ENCODE data around the gene RPS6KA2. TPM values are rescaled to one million over a fixed set of nuclear protein-coding genes. Genes with fewer than 3 reads are reported as not detected.
A peak's percentile ranks its signal among the peaks of the same experiment; 100 is the strongest.
"Not testable (repeated sequence)": the region's sequence is repeated elsewhere in the genome, so short reads cannot be mapped to it uniquely, and the experiment has no call there.

The RPS6KA2 gene
- total RNA-seq, 1 donor, result 4.6 TPM

DNA sequence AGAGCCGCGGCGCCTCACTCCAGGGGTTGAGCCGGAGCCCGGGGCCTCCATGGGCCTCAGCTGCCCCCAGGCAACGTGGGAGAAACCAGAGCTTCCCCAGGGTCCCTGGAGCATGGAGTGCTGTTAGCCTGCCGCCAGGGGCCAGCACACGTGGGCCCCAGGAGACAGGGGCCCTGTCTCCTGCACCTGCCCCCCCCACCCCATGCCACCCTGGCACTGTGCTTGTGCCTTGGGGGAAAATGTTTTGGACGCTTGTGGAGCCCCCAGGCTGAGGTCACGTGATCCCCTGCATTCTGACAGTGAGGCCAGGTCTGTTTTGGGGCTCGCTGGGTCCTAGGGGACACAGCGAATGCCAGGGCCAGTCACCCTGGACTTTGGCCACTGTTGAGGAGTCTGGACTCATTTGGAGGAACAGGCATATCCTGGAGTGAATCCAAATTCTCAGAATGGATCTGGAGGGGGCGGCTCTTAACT lies 214.1 kb downstream of the RPS6KA2 start:
- no peak for DNase-seq (ENCODE audit: low read depth in 2 of 3, low spot score in 2 of 3)

DNA sequence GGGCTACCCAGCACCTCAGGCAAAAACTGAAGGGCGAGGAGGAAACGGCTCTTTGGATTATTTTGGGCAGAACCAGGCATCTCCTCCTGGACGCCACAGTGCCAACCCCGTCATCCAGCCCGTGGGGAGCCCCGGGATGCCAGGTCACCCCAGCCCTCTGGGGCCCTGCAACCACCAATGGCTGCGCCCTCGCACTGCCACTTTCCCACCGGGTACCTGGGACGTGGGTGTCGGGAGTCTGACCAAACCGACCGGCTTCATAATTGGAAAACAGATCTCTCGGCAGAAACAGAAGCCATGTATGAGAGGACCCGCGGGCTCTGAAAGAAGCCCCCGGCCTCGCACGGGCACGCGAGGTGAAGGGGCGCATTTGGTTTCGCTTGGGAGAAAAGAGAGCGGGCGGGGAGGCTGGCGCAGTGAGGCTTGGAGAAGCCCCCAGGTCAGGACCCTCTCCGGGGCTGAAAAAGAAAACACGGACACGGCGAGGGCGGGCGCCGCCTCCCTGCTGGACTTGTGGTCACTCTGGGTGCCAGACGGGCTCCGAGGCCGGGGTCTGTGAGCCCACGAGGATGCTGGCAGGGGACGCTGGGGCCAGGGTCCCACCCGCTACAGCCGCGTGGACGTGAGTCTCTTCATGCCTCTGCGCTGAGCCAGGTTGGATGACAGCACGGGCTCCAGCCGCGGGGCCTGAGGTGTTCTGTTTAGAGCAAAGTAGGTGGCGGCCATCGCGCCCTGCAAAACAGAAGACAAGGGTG lies 214.7 kb downstream of the RPS6KA2 start:
- DNase-seq (ENCODE audit: low read depth in 2 of 3, low spot score in 2 of 3), result no peak

DNA sequence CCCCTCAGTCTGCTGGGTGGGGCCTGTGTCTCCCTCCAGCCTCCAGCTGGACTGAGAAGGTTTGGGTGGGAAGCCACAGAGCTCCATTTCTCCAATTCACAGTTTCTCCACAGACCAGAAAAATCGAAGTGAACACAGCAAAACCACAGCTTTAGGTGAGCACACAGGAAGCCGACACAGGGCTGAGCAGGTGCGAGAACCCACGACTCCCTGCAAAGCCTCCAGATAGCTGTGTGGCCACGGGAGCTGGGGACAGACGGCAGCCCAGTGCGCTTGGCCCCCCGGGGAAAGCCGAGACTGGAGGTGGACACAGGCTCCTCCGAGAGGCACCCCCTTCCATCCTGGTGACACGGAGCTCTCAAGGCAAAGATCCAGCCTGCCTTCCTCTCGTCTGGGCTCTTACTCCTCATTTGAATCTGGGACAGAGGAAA lies 215.3 kb downstream of the RPS6KA2 start:
- DNase-seq (ENCODE audit: low read depth in 2 of 3, low spot score in 2 of 3), result no peak

DNA sequence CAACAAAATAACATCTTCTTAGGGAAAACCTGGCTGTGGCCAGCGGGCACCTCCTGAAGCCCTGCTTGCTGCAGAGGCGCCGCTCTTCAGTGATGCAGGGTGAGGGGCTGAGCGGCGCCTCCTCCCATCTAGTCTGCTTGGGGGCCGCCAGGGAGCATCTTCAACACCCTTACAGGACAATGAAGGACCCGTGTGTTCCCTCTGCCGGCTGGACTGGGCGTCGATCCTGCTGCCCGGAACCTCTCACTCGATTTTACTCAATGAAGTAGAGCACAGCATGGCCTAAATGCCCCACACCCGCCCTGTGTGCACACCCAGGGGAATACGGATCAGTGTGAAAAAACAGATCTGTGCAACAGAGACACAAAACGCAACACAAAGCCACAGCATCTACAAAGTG lies 215.8 kb downstream of the RPS6KA2 start:
- DNase-seq (ENCODE audit: low read depth in 2 of 3, low spot score in 2 of 3), result no peak

DNA sequence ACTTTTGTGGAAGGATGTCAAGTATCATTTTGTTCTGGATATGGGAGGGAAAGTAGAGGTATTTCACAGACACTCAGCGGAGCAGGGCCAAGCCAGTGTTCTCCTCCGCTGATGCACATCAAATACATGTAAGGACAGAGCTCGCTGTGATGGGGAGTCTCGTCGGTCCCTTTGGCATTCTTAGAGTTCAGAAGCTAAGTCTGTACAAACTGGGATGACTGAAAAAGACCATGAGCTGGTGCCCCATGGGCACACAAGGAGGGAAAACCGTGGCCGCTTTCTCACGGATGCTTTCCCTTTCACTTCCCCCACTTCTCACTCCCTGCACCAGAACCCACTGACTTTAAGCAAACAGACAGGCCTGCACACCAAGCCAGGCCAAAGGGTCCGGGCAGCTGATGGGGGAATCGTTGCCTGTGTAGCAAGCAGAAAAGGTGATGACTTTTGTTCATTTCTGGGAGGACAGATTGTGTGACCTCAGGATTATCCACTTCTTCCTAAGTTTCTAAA lies 216.6 kb downstream of the RPS6KA2 start:
- no peak for DNase-seq (ENCODE audit: low read depth in 2 of 3, low spot score in 2 of 3)

DNA sequence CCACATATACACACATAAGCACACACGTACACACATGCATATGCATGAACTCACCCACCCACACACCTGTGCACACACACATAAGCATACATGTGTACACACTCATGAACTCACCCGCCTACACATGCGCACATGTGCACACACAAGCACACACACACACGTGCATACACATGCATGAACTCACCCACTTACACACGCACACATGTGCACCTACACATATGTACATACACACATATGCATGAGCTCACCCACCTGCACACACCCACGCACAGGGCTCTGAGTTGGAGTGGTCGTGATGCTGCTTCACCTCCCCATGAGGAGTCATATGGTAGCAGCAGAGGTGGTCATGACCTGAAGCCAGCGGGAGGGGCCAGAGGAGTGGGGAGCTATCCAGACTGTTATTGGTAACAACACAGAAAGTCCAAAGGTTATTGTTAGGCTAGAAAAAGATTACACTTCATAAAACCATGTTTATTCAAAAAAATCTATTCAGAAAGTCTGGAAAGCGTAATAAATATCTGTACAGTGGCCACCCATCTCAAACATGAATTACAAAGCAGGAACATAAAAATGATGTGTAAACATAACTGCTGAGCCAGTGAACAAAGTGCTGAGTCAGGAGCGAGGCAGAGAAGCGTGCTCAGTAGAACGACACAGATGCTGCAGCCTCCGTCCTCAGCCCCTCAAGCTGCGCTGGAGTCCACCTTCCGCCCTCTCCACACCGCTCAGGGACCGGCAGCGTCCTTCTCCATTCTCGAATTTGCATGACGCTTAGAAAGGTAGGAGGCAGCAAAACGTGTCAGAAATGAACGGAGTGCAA lies 217.9 kb downstream of the RPS6KA2 start:
- DNase-seq (ENCODE audit: low read depth in 2 of 3, low spot score in 2 of 3), result peak in 2 of 3 donors; percentile 26 to 53

DNA sequence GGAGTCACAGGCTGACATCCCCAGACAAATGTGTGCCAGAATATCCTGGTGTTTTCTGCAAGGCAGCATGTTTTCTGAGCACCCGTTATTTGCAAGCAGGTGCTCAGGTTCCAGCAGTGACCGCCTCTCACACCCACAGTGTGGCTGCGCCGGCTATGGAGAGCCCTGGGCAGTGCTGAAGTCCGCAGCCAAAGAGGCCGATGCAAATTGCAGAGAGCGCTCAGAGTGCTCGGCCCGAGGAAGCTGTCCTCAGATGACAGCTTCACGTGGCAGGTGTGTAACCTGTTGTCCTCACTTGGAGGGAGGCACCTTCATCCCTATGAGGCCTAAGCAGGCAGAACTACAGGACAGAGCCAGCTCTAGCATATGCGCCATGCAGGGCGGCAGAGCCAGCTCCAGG lies 220.9 kb downstream of the RPS6KA2 start:
- DNase-seq (ENCODE audit: low read depth in 2 of 3, low spot score in 2 of 3), result no peak

DNA sequence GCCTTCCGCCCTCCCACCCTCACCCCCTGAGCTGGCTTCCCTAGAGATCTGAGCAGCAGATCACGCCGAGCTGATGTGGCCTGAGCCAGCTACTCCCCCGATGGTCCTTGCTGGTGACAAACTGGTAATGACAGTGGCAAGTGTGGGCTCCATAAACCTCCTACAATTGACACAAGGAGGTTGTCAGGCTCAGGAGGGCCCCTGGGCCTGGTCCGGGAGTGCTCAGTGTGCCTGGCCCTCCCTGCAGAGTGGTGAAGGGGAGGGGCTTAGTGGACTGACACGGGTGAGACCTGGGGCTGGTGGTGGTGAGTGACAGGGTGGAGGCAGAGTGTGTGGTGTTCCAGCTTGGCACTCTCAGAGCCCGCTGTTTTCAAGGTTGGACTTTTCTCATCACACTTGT lies 221.7 kb downstream of the RPS6KA2 start:
- no peak for DNase-seq (ENCODE audit: low read depth in 2 of 3, low spot score in 2 of 3)

DNA sequence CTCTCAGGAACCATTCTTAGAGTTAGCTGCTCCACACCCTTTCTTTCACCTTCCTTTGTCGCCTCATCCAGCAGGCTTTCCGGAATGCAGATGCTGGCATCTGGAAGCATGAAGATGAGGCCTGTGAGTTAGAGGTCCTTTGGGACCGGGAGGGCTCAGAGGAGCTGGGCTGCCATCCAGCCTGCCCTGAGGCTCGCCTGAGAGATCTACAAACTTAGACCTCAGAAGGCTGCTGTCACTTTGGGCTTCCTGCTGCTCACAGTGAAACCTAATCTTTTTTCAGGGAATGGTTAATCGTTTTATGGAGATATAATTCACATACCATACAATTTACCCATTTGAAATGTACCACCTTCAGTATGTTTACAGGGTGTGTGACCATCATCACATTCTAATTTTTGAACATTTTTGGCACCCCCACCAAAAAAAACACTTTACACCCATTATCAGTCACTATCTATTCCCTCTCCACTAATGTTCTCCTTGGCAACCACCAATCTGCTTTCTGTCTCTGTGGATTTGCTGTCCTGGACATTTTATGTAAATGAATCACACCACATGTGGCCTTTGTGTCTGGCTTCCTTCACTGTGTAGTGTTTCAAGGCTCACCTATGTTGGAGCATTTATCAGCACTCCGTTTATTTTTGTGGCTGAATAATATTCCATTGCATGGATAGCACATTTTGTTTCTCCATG lies 224.3 kb downstream of the RPS6KA2 start:
- DNase-seq (ENCODE audit: low read depth in 2 of 3, low spot score in 2 of 3), result no peak

DNA sequence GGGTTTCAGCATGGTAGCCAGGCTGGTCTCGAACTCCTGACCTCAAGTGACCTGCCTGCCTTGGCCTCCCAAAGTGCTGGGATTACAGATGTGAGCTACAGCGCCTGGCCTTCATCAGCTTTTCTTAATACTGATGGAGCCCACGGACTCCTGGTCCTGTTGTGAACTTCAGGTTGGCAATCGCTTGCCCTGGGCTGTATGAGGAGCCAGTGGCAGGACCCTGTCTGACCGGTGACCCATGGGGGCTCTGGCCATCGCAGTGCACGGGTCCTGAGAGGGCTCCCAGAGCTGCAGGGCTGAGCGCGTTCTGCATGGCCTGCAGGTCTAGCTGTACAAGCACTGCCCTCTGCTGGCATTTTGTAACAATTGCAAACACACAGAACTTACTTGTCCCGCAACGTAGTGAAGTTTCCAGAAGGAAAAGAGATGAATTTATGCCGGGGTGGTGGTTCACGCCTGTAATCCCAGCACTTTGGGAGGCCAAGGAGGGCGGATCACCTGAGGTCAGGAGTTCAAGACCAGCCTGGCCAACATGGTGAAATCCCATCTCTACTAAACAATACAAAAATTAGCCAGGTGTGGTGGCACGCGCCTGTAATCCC lies 226.3 kb downstream of the RPS6KA2 start:
- DNase-seq (ENCODE audit: low read depth in 2 of 3, low spot score in 2 of 3), result peak in 2 of 3 donors; percentile 64 to 72

DNA sequence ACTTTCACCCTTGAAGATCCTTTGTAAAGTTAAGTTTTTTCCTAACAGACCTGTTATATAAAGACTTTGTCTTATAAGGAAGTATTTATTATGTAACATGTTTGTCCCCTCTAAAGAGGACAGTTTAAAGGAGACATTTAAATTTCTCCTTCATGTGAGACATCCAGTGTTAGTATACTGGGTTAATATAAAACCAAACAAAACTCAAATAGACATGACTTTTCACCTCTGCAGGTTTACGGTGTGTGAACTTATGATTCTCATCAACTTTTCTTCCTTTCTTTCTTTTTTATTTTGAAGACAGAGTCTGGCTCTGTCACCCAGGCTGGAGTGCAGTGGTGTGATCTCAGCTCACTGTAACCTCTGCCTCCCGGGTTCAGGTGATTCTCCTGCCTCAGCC lies 226.9 kb downstream of the RPS6KA2 start:
- DNase-seq (ENCODE audit: low read depth in 2 of 3, low spot score in 2 of 3), result no peak

DNA sequence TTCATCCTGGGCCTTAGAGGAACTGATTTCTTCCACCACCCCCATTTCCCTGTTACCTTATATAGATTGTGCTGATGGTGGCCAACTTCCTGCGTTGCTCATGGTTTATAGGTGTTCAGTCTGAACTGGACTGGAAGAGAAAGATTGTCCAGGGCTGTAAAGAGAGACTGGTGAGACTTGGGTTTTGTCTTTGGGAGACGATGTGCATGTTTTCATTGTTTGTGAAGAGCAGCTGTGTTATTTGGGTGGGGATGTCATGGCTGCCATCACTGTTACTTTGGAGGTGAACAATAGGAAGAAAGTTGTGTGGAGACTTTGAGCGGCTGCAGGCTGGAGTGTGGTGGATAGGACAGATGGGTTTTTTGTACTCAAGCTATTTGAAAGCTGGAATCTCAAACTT lies 228.7 kb downstream of the RPS6KA2 start:
- DNase-seq (ENCODE audit: low read depth in 2 of 3, low spot score in 2 of 3), result no peak

DNA sequence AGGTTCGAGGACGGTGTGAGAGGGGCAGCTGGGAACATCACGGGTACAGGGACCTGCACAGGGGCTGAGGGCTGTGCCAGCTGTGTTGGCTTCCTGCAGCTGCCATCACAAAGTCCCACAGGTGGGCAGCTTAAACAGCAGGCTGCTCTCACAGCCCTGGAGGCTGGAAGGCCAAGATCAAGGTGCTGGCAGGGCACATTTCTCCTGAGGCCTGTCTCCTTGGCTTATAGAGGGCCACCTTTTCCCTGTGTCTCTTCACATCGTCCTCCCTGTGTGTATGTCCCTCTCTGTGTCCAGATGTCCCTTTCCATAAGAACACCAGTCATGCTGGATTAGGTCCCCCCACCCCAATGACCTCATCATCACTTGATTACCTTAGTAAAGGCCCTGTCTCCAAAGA lies 229.2 kb downstream of the RPS6KA2 start:
- no peak for DNase-seq (ENCODE audit: low read depth in 2 of 3, low spot score in 2 of 3)

DNA sequence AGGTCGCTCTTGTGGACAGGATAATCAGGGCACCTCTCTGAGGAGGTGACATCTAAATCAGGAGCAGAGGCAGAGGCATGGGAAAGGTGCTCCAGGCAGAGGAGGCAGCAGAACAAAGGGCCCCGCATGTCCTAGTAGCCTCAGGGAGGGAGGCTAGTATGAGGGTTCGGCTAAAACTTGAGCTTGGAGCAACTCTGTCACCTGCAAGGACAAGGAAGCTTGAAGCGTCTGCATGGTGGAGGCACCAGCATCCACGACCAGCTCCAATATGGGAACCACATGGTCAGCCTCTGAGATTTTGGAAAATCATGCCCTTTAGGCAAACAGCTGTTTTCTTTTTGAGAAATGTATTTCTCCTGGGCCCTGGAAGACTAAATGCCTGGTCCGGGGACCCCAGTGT lies 231.3 kb downstream of the RPS6KA2 start:
- no peak for DNase-seq (ENCODE audit: low read depth in 2 of 3, low spot score in 2 of 3)

DNA sequence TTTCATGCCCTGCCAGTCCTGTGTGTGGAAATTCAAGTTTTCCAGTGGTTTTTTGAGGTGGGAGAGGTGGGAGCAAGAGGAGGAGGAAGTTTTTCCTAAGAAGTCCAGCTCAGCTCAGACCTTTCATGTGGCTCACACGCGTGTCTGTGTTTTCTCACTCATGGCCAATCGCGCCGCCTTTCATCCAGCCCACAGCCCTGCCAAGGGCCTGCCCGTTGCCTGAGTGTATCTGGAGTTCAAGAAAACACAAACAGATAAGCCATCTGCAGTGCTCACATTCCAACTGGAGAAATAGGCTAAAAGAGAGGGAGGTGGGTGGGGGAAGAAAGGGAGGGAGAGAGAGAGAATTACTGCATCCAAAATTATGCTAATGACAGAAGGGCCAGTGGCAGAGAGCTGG lies 231.7 kb downstream of the RPS6KA2 start:
- DNase-seq (ENCODE audit: low read depth in 2 of 3, low spot score in 2 of 3), result no peak

DNA sequence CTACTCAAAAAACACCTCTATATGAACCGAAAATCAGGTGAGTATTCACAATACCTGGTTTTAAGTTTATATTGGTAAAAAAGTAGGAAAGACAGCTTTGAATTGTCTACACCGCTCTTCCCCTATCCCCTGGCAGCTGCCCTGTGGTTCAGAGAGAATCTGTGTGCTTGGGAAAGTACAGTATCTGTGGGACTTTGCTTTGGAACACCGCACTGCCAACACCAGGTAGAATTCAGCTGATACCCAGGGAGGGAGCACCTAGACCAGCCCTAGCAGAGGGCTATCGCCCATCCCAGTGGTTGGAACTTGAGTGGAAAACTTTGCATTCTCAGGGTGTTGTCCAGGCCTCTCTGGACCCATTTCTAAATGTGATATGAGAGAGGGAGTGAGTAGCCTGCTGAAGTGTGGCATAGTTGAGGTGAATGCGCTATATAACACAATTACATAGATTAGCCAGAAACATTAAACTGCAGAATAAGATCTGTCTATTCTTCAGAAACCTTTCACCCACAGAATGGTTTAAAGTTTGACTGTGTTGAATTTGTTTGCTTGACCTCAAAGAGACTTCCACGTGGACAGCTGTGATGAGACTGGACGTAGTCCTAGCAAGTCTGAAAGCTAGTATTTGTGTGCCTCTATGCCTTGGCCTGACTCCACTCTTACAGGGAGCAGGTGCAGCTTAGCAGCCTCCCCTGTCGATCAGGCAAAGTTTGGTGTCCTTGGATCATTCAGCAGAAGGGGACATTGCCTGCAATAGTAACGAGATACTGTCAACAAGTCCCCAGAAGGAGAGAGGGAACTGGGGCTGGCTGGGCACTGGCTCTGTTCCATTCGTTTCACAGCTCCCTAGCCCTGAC lies 232.8 kb downstream of the RPS6KA2 start:
- DNase-seq (ENCODE audit: low read depth in 2 of 3, low spot score in 2 of 3), result no peak

DNA sequence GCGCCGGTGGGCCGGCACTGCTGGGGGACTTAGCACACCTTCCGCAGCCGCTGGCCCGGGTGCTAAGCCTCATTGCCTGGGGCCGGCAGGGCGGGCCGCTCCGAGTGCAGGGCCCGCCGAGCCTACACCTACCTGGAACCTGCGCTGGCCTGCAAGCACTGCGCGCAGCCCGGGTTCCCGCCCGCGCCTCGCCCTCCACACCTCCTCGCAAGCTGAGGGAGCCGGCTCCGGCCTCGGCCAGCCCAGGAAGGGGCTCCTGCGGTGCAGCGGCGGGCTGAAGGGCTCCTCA lies 233.6 kb downstream of the RPS6KA2 start:
- DNase-seq (ENCODE audit: low read depth in 2 of 3, low spot score in 2 of 3), result no peak

DNA sequence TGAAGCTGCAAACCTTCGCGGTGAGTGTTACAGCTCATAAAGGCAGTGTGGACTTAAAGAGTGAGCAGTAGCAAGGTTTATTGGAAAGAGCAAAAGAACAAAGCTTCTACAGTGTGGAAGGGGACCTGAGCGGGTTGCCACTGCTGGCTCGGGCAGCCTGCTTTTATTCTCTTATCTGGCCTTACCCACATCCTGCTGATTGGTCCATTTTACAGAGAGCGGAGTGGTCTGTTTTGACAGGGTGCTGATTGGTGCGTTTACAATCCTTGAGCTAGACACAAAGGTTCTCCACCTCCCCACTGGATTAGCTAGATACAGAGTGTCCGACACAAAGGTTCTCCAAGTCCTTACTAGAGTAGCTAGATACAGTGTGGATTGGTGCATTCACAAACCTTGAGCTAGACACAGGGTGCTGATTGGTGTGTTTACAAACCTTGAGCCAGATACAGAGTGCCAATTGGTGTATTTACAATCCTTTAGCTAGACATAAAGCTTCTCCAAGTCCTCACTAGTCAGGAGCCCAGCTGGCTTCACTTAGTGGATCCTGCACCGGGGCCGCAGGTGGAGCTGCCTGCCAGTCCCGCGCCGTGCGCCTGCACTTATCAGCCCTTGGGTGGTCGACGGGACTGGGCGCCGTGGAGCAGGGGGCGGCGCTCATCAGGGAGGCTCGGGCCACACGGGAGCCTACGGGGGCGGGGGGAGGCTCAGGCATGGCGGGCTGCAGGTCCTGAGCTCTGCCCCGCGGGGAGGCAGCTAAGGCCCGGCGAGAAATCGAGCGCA lies 234.1 kb downstream of the RPS6KA2 start:
- not testable (repeated sequence) for DNase-seq (ENCODE audit: low read depth in 2 of 3, low spot score in 2 of 3)

DNA sequence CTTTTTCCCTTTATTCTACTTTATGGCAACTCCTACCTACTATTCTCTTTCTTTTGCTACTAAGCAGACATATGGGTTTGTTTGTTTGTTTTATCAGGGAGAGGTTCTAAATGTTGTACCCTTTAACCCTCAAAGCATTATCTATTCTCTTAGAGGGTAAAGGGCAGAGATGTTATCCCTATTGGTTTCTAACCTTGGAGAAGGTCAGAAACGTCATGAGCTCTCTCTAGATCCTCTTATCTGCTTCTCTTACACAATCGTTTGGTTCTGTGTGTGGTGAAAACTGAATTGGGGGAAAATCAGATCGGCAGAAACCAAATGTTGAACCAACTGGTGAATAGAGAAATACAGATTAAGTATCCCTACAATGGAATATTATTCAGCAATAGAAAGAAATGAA lies 237.9 kb downstream of the RPS6KA2 start:
- DNase-seq (ENCODE audit: low read depth in 2 of 3, low spot score in 2 of 3), result no peak

Measured in hematopoietic multipotent progenitor cell (in vitro differentiated cells).